Hepatocyte (in vitro differentiated cells): ENCODE data around the gene PDZD7. TPM values are rescaled to one million over a fixed set of nuclear protein-coding genes. Genes with fewer than 3 reads are reported as not detected.
A peak's percentile ranks its signal among the peaks of the same experiment; 100 is the strongest.

Experiments
- DNase-seq: peaks from one replicate; pipeline ENCODE4 v3.0.0-alpha.2; 2016; ENCODE audit warnings: low spot score
- H2AFZ ChIP-seq: fragments of 200-600 bp; sonication (generic); 2 replicates; pipeline ENCODE4 v1.6.0; 2016; ENCODE audit warnings: antibody characterized with exemption, mild to moderate bottlenecking
- H3K27ac ChIP-seq: fragments of 200-600 bp; sonication (generic); 2 replicates; pipeline ENCODE4 v1.5.1; 2016; ENCODE audit warnings: mild to moderate bottlenecking
- H3K27me3 ChIP-seq: fragments of 200-600 bp; sonication (generic); 2 replicates; pipeline ENCODE4 v1.6.1; 2016
- H3K36me3 ChIP-seq: fragments of 200-600 bp; sonication (generic); replicated peaks from 2 replicates; pipeline ENCODE4 v1.5.1; 2016; ENCODE audit warnings: low read depth; ENCODE audit not compliant: insufficient read depth
- H3K4me1 ChIP-seq: fragments of 200-600 bp; sonication (generic); 2 replicates; pipeline ENCODE4 v1.5.1; 2016; ENCODE audit warnings: mild to moderate bottlenecking, moderate library complexity; ENCODE audit not compliant: insufficient read depth
- H3K4me2 ChIP-seq: fragments of 200-600 bp; sonication (generic); 2 replicates; pipeline ENCODE4 v1.6.0; 2016
- H3K4me3 ChIP-seq: fragments of 200-600 bp; sonication (generic); 2 replicates; pipeline ENCODE4 v1.5.1; 2016; ENCODE audit warnings: mild to moderate bottlenecking
- H3K79me2 ChIP-seq: fragments of 200-600 bp; sonication (generic); 2 replicates; pipeline ENCODE4 v1.6.0; 2017; ENCODE audit warnings: mild to moderate bottlenecking
- H3K9me2 ChIP-seq: fragments of 200-600 bp; sonication (generic); replicated peaks from 2 replicates; pipeline ENCODE4 v1.6.0; 2017; ENCODE audit warnings: mild to moderate bottlenecking; ENCODE audit not compliant: insufficient read depth
- H3K9me3 ChIP-seq: fragments of 200-600 bp; sonication (generic); 2 replicates; pipeline ENCODE4 v1.5.1; 2016; ENCODE audit warnings: low read depth, mild to moderate bottlenecking
- H4K20me1 ChIP-seq: fragments of 200-600 bp; sonication (generic); 2 replicates; pipeline ENCODE4 v1.6.0; 2016; ENCODE audit warnings: mild to moderate bottlenecking; ENCODE audit not compliant: insufficient read depth, poor library complexity, severe bottlenecking
- EZH2 ChIP-seq: fragments of 200-600 bp; sonication (generic); IDR thresholded peaks from 2 replicates; pipeline ENCODE4 v1.6.1; 2016; ENCODE audit warnings: antibody characterized with exemption, mild to moderate bottlenecking, borderline replicate concordance
- EZH2phosphoT487 ChIP-seq: fragments of 200-600 bp; sonication (generic); IDR thresholded peaks from one replicate; pipeline ENCODE4 v1.6.1; 2018; ENCODE audit warnings: antibody characterized with exemption, mild to moderate bottlenecking, low read depth, moderate library complexity; ENCODE audit not compliant: unreplicated experiment, severe bottlenecking
- WGBS: methylation state at CpG from one replicate; pipeline ENCODE4 v1.1.6; 2016; ENCODE audit warnings: low lambda C conversion rate; ENCODE audit errors: missing lambda C conversion rate; 5-methylcytosine and 5-hydroxymethylcytosine counted together
- polyA plus RNA-seq: library from polyadenylated mRNA; unstranded; fragments of >200 nt; fragmentation: Nextera tagmentation; extraction: Ambion mirVana; gene quantifications from 2 replicates; pipeline ENCODE4 v1.2.1, GENCODE V29; 2016
- total RNA-seq: library from RNA; depleted of rRNA; stranded (reverse); fragments of >200 nt; gene quantifications from 2 replicates; pipeline ENCODE4 v1.2.3, GENCODE V29; 2014
- TF ChIP-seq, protein P1 (sequence below): fragments of 200-600 bp; sonication (generic); IDR thresholded peaks from 2 replicates; pipeline ENCODE4 v1.5.1; 2016; ENCODE audit warnings: antibody characterized with exemption, mild to moderate bottlenecking; ENCODE audit not compliant: poor library complexity

Gene PDZD7
- total and polyA plus RNA-seq, 2 experiments from 2014 or later, result 6.0 to 8.4 TPM

GRCh38 chr10:101003639-101004206 lies 27.2 kb downstream of the PDZD7 start:
- Histone ChIP-seq H3K36me3 (no peaks in the 10 kb centered on the region), H3K4me3 (no peak overlapping the region), H3K4me1 (peaks cover 16% of the 10 kb centered on the region), H3K27ac (no peak overlapping the region), H3K9me3 (no peaks in the 10 kb centered on the region), H3K9me2 (no peaks in the 10 kb centered on the region), H3K79me2 (peaks cover 53% of the 10 kb centered on the region), H2AFZ (no peak overlapping the region), H3K27me3 (no peaks in the 10 kb centered on the region), H4K20me1 (peaks cover 10% of the 10 kb centered on the region), H3K4me2 (no peak overlapping the region)
- TF ChIP-seq, protein P1, sequence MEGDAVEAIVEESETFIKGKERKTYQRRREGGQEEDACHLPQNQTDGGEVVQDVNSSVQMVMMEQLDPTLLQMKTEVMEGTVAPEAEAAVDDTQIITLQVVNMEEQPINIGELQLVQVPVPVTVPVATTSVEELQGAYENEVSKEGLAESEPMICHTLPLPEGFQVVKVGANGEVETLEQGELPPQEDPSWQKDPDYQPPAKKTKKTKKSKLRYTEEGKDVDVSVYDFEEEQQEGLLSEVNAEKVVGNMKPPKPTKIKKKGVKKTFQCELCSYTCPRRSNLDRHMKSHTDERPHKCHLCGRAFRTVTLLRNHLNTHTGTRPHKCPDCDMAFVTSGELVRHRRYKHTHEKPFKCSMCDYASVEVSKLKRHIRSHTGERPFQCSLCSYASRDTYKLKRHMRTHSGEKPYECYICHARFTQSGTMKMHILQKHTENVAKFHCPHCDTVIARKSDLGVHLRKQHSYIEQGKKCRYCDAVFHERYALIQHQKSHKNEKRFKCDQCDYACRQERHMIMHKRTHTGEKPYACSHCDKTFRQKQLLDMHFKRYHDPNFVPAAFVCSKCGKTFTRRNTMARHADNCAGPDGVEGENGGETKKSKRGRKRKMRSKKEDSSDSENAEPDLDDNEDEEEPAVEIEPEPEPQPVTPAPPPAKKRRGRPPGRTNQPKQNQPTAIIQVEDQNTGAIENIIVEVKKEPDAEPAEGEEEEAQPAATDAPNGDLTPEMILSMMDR, result no peak
- TF ChIP-seq EZH2phosphoT487 (no peak), EZH2 (no peak)
- DNase-seq, result no peak
- 96% methylated on average over 15 of the region's 18 CpGs for WGBS

DNA sequence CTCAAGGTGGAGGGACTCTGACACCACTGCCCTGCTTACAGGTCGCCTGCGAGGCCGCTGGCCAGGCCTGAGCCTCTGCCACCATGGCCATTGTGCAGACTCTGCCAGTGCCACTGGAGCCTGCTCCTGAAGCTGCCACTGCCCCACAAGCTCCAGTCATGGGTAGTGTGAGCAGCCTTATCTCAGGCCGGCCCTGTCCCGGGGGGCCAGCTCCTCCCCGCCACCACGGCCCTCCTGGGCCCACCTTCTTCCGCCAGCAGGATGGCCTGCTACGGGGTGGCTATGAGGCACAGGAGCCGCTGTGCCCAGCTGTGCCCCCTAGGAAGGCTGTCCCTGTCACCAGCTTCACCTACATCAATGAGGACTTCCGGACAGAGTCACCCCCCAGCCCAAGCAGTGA lies 28.5 kb downstream of the PDZD7 start:
- H3K27me3 ChIP-seq, result no peaks in the 10 kb centered on the region
- no peaks in the 10 kb centered on the region for H3K9me3 ChIP-seq
- no peaks in the 10 kb centered on the region for H3K36me3 ChIP-seq
- TF ChIP-seq EZH2phosphoT487 (no peak), EZH2 (no peak)
- TF ChIP-seq, protein P1, result no peak
- no peak for DNase-seq
- H3K4me3 ChIP-seq, result no peak overlapping the region
- H2AFZ ChIP-seq, result no peak overlapping the region
- no peaks in the 10 kb centered on the region for H3K9me2 ChIP-seq
- H3K4me2 ChIP-seq, result peak overlapping the region; percentile 99
- H3K79me2 ChIP-seq, result peaks cover 53% of the 10 kb centered on the region
- peak overlapping the region; percentile 99 for H3K27ac ChIP-seq
- 95% methylated on average over 11 of the region's 11 CpGs for WGBS
- peaks cover 10% of the 10 kb centered on the region for H4K20me1 ChIP-seq
- H3K4me1 ChIP-seq, result peaks cover 19% of the 10 kb centered on the region

DNA sequence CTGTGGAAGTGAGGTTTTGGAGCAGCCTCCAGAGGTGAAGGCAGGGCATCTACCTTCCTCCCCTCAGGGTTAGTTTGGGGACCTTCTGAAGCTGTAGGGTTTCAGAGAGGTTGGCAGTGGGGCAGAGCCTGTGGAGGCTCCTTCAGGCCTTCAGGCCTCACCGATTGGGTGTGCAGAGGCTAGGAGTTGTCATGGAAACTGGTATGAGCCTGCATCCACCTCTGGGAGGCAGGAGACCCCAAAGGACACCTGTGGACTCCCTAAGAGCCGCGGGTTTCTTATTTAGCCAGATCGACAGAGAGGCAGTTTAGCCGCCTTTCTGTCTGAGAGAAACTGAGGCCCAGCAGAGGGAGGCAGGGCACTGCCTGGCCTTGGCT lies 29.3 kb downstream of the PDZD7 start:
- peaks cover 22% of the 10 kb centered on the region for H3K4me1 ChIP-seq
- WGBS, result 79% methylated on average over 5 of the region's 5 CpGs
- H2AFZ ChIP-seq, result no peak overlapping the region
- H3K4me3 ChIP-seq, result no peak overlapping the region
- H3K9me3 ChIP-seq, result no peaks in the 10 kb centered on the region
- no peaks in the 10 kb centered on the region for H3K36me3 ChIP-seq
- H3K79me2 ChIP-seq, result peaks cover 53% of the 10 kb centered on the region
- H4K20me1 ChIP-seq, result peaks cover 10% of the 10 kb centered on the region
- peak overlapping the region; percentile 99 for H3K4me2 ChIP-seq
- peak overlapping the region; percentile 99 for H3K27ac ChIP-seq
- DNase-seq, result no peak
- H3K9me2 ChIP-seq, result no peaks in the 10 kb centered on the region
- TF ChIP-seq EZH2phosphoT487, result no peak
- TF ChIP-seq, protein P1, result no peak
- TF ChIP-seq EZH2, result no peak
- no peaks in the 10 kb centered on the region for H3K27me3 ChIP-seq
